Brain microvascular endothelial cell (primary cell): Measurements from ENCODE around the gene MIB2.

Source experiments
- DNase-seq: peaks from one replicate; pipeline ENCODE4 v3.0.0-alpha.2; 2020
- H3K27ac ChIP-seq: fragments of 250-450 bp; sonication (Bioruptor Pico); 2 replicates; pipeline ENCODE4 v1.5.1; 2020; ENCODE audit warnings: mild to moderate bottlenecking, moderate library complexity
- H3K27me3 ChIP-seq: fragments of 250-450 bp; sonication (Bioruptor Pico); replicated peaks from 2 replicates; pipeline ENCODE4 v1.5.1; 2020; ENCODE audit warnings: mild to moderate bottlenecking
- H3K36me3 ChIP-seq: fragments of 250-450 bp; sonication (Bioruptor Pico); replicated peaks from 2 replicates; pipeline ENCODE4 v1.5.1; 2020; ENCODE audit warnings: mild to moderate bottlenecking
- H3K4me3 ChIP-seq: 2 replicates; pipeline ENCODE4 v1.5.1; 2011; ENCODE audit warnings: low read depth, mild to moderate bottlenecking, control low read depth, low read length, moderate library complexity
- in situ Hi-C: cut with HindIII; loops from 2 replicates; pipeline ENCODE4 v1.10.0; 2017; ENCODE audit warnings: low sequenced_read_pairs, low pct_ligation_motif_present
- TF ChIP-seq, protein P1 (sequence below): IDR thresholded peaks from 2 replicates; pipeline ENCODE4 v1.5.1; 2011; ENCODE audit warnings: low read depth, mild to moderate bottlenecking, moderate library complexity, low read length, control low read depth, inconsistent platforms; ENCODE audit errors: missing control alignments

MIB2 gene

GRCh38 chr1:1597275-1597930 lies 17.9 kb upstream of the MIB2 start:
- no peak overlapping the region for H3K27ac ChIP-seq
- no peaks in the 10 kb centered on the region for H3K36me3 ChIP-seq
- in situ Hi-C loops = no loop called here
- TF ChIP-seq, protein P1, sequence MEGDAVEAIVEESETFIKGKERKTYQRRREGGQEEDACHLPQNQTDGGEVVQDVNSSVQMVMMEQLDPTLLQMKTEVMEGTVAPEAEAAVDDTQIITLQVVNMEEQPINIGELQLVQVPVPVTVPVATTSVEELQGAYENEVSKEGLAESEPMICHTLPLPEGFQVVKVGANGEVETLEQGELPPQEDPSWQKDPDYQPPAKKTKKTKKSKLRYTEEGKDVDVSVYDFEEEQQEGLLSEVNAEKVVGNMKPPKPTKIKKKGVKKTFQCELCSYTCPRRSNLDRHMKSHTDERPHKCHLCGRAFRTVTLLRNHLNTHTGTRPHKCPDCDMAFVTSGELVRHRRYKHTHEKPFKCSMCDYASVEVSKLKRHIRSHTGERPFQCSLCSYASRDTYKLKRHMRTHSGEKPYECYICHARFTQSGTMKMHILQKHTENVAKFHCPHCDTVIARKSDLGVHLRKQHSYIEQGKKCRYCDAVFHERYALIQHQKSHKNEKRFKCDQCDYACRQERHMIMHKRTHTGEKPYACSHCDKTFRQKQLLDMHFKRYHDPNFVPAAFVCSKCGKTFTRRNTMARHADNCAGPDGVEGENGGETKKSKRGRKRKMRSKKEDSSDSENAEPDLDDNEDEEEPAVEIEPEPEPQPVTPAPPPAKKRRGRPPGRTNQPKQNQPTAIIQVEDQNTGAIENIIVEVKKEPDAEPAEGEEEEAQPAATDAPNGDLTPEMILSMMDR = peak; percentile 63
- peaks cover 21% of the 10 kb centered on the region for H3K27me3 ChIP-seq
- no peak overlapping the region for H3K4me3 ChIP-seq
- DNase-seq = no peak

- Histone ChIP-seq H3K27ac (no peak overlapping the region), H3K27me3 (peaks cover 21% of the 10 kb centered on the region), H3K36me3 (no peaks in the 10 kb centered on the region), H3K4me3 (no peak overlapping the region)
- no peak for DNase-seq
- TF ChIP-seq, protein P1 = no peak
- in situ Hi-C loops = no loop called here
Observed at GRCh38 chr1:1598051-1598719, 17.1 kb upstream of the MIB2 start.

DNA sequence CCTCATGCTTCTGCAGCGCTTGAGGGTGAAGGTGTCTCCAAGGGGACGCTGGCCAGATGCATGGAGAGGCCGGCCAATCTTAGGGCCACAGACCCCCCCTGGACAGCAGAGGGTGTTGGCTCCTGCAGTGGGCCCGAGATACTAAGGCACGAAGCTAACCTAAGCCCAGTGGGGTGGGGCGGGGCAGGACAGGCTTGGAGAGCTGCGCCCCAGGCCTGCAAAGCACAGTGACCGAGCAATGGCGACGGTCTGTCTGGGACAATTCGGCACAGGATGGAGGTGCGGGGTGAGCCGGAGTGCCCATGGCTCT lies 16.6 kb upstream of the MIB2 start:
- no peak for DNase-seq
- Histone ChIP-seq H3K36me3 (no peaks in the 10 kb centered on the region), H3K4me3 (no peak overlapping the region), H3K27me3 (peaks cover 23% of the 10 kb centered on the region), H3K27ac (no peak overlapping the region)
- in situ Hi-C loops = no loop called here
- TF ChIP-seq, protein P1 = no peak

- Histone ChIP-seq H3K4me3 (peak overlapping the region; percentile 15), H3K27ac (no peak overlapping the region), H3K36me3 (no peaks in the 10 kb centered on the region), H3K27me3 (peaks cover 24% of the 10 kb centered on the region)
- TF ChIP-seq, protein P1 = no peak
- DNase-seq = no peak
- in situ Hi-C loops = no loop called here
Observed at GRCh38 chr1:1599030-1599934, 16.0 kb upstream of the MIB2 start.

DNA sequence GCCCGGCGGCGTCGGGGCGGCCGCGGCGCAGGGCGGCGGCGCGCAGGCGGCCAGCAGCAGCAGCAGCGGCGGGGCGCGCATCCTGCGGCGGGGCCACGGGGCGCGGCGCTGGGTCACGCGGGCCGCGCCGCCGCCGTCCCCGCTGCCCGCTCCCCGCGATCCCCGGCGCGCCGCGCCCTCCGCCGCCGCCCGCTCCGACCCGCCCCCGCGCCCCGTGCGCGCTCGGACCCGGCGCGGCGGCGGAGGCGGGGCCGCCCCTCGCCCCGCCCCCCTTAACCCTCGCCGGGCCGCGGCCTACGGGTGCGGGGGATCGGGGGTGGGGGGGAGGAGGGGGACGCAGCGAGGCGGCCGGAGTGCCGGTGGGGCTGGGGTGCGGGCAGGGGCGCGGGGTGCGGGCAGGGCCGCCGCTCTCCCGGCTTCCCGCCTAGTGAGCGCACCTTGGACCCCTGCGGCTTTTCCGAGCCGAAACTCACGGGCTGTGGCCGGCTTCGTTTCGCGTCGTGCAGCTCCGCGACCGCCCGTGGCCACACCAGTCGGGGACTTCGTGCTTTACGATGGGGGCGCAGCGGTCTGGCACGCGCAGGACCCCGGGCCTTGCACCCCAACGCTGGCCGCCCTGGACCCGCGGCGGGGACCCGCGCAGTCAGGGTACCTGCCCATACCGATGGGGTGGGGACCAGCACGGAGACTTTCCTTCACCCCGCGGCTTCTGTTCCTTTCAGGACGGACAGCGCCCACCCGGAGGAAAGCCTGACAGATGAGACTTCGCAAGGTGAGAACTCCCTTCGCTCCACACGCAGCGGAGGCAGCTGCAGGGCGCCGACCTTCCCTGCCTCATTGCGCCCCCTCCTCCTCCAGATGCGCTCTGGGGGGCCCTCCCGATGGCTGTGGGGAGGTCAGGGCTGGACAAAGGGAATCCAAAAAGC lies 15.1 kb upstream of the MIB2 start, which contains the start of gene FNDC10:
Gene FNDC10 (minus strand): TSS at position 201 of the 926 bp plus-strand sequence. CDS start 120 bp downstream, at position 81.
- in situ Hi-C loops = no loop called here
- Histone ChIP-seq H3K4me3 (peak within 1 kb of the TSS; percentile 35), H3K36me3 (no peaks in the 10 kb centered on the region), H3K27me3 (peaks cover 24% of the 10 kb centered on the region), H3K27ac (no peak within 1 kb of the TSS)
- no peak for DNase-seq
- TF ChIP-seq, protein P1 = no peak
